A204.1 (cell line): ENCODE data around the gene LSP1.
"Not testable (repeated sequence)": the region's sequence is repeated elsewhere in the genome, so short reads cannot be mapped to it uniquely, and the experiment has no call there.

Experiments
- FAIRE-seq: peaks from 2 replicates; lab custom pipeline; 2012; peaks lifted over from hg19 to GRCh38; lab: Jason Lieb, UNC

The LSP1 gene

DNA sequence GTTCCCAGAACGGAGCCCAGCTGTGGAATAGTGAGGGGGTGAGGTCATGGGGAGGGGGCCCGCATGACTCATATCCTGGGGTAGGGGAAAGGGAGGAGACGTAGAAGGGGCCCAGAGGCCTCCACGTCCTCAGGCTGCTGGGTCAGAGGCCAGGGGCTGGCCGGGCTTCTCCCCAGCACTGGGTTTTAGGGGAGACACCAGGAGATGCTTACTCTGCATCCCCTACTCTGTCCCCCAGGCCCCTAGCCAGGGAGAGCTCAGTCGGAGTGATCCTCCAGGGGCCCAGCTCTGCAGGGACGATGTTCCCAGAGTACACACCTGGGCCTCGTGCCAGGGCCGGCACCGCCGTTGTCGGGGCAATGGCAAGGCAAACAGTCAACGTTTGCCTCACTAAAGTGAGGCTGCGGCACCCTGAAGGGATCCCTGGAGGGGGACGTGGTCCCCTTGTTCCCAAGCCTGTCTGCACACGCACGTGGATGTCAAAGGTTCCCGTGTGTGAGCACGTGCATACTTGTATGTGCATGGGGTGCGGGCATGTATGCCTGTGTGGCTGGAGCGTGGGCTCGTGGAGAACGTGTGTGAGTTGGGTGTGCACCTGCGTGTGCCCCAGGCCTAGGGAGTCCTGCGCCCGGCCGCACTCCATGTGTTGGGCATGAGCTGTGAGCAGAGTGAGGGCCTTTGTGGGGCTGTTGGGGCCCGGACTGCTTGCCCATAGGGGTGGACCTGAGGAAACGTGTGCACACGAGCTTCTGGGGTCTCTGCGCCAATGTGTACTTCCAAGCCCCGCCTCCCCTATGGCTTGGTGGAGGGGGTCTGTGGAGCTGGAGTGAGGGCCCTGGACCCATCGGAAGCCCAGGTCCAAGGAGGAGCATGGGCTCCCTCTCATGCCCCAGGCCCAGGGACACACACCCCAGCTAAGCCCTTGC is 24.6 kb downstream of the LSP1 start:
- FAIRE-seq, result no peak

DNA sequence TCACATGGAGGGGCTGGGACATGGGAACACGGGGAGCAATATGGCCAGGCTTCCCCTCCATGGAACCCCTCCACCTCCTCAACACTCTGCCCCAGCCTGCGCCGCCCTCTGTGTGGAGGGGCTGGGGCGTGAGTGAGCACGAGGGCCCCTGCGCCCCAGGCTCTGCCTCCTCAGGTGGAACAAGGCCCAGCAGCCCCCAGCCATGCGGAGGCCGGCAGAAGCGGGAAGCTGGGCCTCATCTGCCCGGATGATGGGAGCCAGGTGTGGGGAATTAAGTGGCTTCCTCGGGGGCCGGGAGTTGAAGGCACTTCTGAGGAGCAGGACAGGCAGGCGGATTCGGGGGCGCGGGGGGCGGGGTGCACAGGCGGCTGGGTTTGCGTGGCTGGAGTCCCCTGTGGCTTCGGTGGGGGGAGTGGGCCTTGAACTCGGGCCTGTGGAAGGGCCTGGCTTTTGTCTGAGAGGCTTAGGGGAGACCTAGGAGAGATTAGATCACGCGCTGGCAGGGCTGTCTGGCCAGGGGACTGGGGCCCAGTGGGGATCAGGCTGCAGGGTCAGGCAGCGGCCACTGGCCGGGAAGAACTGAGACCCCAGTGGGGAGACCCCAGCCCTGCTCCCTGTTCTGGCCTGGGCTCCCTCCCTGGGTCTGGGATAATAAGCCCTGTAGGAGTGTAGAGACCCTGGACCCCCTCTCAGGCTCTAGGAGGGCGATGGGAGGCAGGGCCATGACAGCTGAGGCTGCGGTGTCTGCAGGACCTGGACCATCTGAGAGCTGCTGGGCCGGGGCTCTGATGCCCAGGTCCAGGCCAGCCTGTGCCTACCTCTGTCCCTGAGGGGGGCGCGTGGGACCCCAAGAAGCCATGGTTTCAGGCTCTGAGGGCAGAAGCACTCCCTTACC is 25.5 kb downstream of the LSP1 start:
- FAIRE-seq, result no peak

GRCh38 chr11:1879342-1879940 is 26.6 kb downstream of the LSP1 start:
- FAIRE-seq, result no peak

GRCh38 chr11:1879941-1880720 is 27.2 kb downstream of the LSP1 start:
- FAIRE-seq, result no peak

DNA sequence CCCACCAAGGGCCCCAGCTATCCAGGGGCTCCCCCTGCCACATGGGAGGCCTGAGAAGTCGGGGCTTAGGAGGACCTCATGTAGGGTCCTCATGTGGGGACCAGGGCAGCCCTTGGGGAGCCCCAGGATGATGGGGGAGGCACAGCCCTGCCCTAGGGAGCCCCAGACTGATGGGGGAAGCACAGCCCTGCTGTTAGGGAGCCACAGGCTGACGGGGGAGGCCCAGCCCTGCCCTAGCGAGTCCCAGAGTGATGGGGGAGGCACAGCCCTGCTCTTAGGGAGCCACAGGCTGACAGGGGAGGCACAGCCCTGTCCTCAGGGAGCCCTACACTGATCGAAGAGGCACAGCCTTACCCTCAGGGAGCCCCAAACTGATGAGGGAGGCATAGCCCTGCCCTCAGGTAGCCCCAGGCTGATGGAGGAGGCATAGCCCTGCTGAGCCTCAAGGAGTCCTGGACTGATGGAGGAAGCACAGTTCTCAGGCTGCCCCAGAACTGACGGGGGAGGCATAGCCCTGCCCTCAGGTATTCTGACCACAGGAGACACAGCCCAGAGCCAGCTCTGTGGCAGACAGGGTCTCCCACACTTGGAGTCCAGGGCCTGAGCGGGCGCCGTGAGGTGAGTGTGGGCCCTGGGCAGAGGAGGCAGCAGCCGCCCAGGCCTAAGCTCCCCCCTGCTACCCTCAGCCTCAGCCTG is 28.0 kb downstream of the LSP1 start:
- no peak for FAIRE-seq

DNA sequence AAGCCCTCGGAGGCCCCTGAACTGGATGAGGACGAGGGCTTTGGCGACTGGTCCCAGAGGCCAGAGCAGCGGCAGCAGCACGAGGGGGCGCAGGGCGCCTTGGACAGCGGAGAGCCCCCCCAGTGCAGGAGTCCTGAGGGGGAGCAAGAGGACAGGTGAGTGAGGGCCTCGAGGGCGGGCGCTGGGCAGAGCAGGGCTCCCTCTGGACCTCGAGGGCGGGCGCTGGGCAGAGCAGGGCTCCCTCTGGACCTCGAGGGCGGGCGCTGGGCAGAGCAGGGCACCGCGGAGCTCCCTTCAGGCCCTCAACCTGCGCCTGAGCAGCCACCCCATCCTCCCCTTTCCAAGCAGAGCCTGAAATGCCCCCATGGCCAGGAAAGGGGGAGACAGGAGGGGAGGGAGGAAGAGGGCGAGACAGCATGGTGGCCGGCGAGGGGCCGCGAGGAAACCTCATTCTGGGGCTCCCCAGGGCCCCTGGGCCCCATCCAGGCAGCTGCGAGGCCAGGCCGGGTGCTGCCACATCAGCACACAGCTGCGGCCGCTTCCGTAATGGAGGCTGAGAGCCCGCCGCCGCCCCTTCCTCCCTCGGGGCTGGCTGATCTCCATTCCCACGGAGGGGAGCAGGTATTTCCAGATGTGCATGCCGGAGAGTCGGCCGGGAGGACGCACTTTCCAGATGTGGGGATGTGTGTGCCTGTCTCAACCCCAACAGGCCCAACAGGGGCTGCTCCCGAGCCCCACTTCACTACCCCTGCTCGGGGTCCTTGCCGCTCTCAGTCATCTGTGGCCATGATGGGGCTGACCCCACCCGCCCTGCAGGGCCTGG is 28.8 kb downstream of the LSP1 start:
- no peak for FAIRE-seq

- no peak for FAIRE-seq
Measured at GRCh38 chr11:1882265-1883238, 29.7 kb downstream of the LSP1 start.

DNA sequence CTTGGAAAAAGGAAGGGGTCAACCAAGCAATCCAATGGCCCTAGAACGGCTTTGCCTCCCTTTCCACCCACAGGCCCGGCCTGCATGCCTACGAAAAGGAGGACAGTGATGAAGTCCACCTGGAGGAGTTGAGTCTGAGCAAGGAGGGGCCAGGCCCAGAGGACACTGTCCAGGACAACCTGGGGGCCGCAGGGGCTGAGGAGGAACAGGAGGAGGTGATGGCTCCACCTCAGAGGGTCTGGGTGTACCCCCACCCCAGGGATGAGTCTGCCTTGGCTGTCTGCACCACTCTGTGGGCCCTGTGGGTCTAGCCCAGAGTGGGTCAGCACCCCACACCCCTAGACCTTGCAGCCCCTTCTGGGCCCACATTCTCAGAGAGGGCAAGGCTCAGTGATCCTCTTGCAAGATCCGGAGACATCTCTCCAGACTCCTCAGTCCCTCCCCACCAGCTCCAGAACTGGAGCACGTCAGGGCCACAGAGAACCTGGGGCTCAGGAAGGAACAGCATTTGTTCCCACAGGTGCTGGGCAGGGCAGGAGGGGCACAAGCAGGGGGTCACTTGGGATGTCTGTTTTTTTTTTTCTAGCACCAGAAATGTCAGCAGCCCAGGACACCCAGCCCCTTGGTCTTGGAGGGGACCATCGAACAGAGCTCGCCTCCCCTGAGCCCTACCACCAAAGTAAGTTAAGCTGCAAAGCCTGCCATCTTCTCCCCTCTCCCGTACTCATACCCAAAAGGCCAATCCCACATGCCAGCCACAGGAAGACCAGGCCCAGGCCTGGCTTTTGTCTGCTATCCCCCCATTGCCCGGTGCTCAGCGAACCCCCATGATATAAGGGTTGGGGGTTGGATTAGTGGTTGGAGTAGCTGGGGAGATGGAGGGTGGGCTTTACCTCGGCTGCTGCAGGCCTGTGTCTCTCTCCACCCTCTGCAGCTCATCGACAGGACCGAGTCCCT is 30.7 kb downstream of the LSP1 start:
- no peak for FAIRE-seq

- no peak for FAIRE-seq
Measured at GRCh38 chr11:1884303-1884700, 31.4 kb downstream of the LSP1 start.

DNA sequence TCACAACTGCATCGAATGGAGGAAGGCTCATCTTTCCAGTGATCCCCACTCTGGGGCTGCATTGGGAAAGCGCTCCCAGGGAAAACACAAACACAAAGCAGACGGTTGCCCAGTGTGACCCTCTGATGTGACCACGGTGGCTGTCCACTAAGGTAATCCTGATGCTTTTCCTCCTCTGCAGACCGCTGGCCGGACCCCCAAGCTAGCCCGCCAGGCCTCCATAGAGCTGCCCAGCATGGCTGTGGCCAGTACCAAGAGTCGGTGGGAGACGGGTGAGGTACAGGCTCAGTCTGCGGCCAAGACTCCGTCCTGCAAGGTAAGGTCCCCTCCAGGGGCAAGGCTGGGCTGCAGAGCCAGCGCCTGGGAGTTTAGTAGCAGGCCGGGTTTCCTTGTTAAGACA is 33.7 kb downstream of the LSP1 start:
- FAIRE-seq, result not testable (repeated sequence)

GRCh38 chr11:1887451-1888346 is 34.8 kb downstream of the LSP1 start:
- no peak for FAIRE-seq

GRCh38 chr11:1888347-1888753 is 35.5 kb downstream of the LSP1 start:
- no peak for FAIRE-seq

DNA sequence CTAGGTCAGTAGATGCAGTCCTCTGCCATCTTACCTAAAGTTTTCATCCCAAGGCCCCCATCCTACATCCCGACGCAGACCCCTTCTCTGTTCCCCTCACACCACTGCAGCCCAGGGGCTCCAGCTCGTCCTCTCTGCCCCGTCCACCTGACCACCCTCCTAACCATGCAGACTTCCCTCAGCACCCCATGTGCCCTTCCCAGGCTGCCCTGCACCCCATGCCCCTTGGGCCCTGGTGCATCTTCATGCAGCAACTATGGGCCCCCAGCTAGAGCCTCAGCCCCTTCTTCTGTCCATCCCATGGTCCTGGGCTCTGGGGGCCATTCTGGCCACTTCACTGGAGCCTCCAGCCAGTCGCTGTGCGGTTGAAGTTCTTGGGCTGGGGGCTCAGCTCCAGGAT is 35.9 kb downstream of the LSP1 start:
- no peak for FAIRE-seq

DNA sequence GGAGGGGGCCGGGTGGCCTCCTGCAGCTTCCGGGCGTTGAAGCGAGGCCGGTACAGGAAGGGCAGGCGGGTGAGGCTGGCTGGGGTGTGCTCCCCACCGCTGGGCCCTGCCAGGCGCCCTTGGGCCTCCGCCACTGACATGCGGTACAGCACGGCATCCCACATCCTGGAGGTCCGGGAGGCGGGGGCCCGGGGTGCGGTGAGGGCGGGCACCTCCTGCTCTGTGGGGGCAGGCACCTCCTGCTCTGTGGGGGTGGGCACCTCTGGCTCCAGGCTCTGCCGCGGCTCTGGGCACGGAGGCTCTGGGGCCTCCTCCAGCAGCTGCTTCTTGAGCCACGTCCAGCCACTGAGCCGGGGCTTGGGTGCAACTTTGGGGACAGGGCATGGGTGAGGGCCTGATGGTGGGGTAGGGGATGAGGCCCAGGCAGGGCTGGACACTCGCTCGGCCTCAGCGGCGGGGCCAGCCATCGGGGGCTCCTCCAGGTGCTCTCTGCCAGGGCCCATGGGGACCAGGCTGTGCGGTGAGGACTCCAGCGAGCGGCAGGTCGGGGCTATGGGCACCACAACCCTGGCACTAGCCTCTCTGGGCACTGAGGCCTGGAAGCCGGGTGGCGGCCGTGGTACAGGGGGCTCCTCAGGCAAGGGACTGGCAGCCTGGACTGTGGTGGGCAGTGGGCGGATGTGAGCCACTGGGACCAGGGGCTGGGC is 36.5 kb downstream of the LSP1 start:
- FAIRE-seq, result no peak

DNA sequence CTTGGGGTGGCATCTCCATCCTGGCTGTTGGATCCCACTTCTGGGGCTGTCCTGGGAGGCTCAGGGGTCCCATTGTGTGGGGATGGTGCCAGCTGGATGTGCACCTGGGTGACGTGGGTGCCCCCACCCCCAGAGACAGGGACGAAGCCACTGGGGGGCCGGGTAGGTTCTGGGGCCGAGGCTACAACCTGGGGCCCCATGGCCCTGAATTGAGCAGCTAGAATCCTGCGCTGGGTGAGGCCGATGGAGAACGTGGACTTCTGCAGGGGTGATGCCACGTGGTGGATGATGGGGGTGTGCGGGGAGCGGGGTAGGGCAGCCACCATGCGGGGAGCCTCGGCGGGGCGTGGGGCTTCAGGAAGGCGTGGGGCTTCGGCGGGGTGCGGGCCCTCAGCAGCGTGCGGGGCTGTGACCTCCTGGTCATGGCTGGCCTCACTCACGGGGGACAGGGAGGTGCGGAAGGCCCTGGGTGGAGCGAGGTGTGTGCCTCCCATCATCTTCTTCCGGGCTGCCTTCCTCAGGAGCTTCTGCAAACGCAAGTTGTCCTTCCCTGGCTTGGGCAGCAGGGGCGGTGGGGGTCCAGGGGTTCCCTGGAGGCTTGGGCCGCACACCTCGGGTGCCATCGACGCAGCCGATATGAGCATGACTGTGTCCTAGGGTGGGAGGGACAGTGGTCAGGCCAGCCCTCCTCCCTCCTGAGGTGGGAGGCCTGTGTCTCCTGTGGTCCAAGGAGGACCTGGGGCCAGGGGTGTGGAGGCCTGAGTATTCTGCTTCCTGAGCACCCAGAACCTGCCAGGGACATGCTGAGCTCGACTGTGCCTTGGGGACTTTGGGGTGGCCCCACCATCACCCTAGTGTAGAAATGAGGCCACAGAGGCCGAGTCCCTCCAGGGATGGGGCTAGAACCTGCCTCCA is 37.3 kb downstream of the LSP1 start:
- no peak for FAIRE-seq
